PC-9 (cell line): ENCODE data around the gene KRT82. TPM values are rescaled to one million over a fixed set of nuclear protein-coding genes. Genes with fewer than 3 reads are reported as not detected.

ENCODE experiments used
- BruUV-seq: library from RNA; stranded (reverse); fragments of 400-500 nt; replicated peaks from 2 replicates; lab custom pipeline; 2021; lab: Mats Ljungman, UMichigan
- CTCF ChIA-PET: fragments of 300-600 bp; sonication (Branson Sonifier 250); formaldehyde crosslinking; loops from one replicate; lab custom pipeline; 2022; ENCODE audit warnings: antibody characterized with exemption; lab: Charles Lee
- POLR2A ChIA-PET: fragments of 300-600 bp; sonication (Branson Sonifier 250); formaldehyde crosslinking; loops from one replicate; lab custom pipeline; 2022; ENCODE audit warnings: antibody characterized with exemption; ENCODE audit not compliant: unreplicated experiment; lab: Charles Lee
- DNase-seq, 2 experiments: peaks; one replicate each; pipeline versions ENCODE4 v3.0.0 to v3.0.0-alpha.2; 2015 to 2022; ENCODE audit warnings: mixed read lengths in 1 of 2
- H2AFZ ChIP-seq: fragments of 200-600 bp; sonication (generic); 2 replicates; pipeline ENCODE4 v1.8.1; 2017; ENCODE audit warnings: antibody characterized with exemption
- H3F3A ChIP-seq: fragments of 200-600 bp; sonication (generic); 2 replicates; pipeline ENCODE4 v1.8.1; 2017; ENCODE audit warnings: antibody characterized with exemption, mild to moderate bottlenecking, low read depth; ENCODE audit not compliant: insufficient read depth
- H3K27ac ChIP-seq: fragments of 200-600 bp; sonication (generic); 2 replicates; pipeline ENCODE4 v1.6.1; 2016; ENCODE audit warnings: mixed run types
- H3K27me3 ChIP-seq: fragments of 200-600 bp; sonication (generic); 2 replicates; pipeline ENCODE4 v1.6.1; 2016; ENCODE audit warnings: low read depth, mixed run types; ENCODE audit not compliant: insufficient read depth
- H3K36me3 ChIP-seq: fragments of 200-600 bp; sonication (generic); 2 replicates; pipeline ENCODE4 v1.6.1; 2016; ENCODE audit warnings: low read depth, mixed run types
- H3K4me1 ChIP-seq: fragments of 200-600 bp; sonication (generic); replicated peaks from 2 replicates; pipeline ENCODE4 v1.6.1; 2016; ENCODE audit warnings: mixed run types; ENCODE audit not compliant: insufficient read depth
- H3K4me2 ChIP-seq: fragments of 200-600 bp; sonication (generic); 2 replicates; pipeline ENCODE4 v1.6.1; 2017; ENCODE audit warnings: mixed run types
- H3K4me3 ChIP-seq: fragments of 200-600 bp; sonication (generic); 2 replicates; pipeline ENCODE4 v1.6.1; 2016; ENCODE audit warnings: mixed run types
- H3K79me2 ChIP-seq: fragments of 200-600 bp; sonication (generic); 2 replicates; pipeline ENCODE4 v1.6.1; 2017; ENCODE audit warnings: low read depth, mixed run types
- H3K9me2 ChIP-seq: fragments of 200-600 bp; sonication (generic); 2 replicates; pipeline ENCODE4 v1.8.1; 2017; ENCODE audit warnings: mild to moderate bottlenecking; ENCODE audit not compliant: insufficient read depth
- H3K9me3 ChIP-seq: fragments of 200-600 bp; sonication (generic); 2 replicates; pipeline ENCODE4 v1.8.1; 2016; ENCODE audit warnings: low read depth; ENCODE audit not compliant: insufficient read depth
- H4K20me1 ChIP-seq: fragments of 200-600 bp; sonication (generic); 2 replicates; pipeline ENCODE4 v1.8.1; 2017; ENCODE audit not compliant: insufficient read depth
- CTCF ChIP-seq: fragments of 200-600 bp; sonication (generic); conservative IDR thresholded peaks from 2 replicates; pipeline ENCODE4 v1.6.1; 2017; ENCODE audit warnings: mixed run types, antibody characterized with exemption, mild to moderate bottlenecking, moderate library complexity
- EZH2 ChIP-seq: fragments of 200-600 bp; sonication (generic); IDR thresholded peaks from 2 replicates; pipeline ENCODE4 v1.8.0; 2017; ENCODE audit warnings: antibody characterized with exemption, low read depth
- intact Hi-C: fragments of 100-400 bp; cut with micrococcal nuclease; formaldehyde crosslinking; loops from one replicate; pipeline ENCODE4 v1.10.0; 2022; ENCODE audit not compliant: unreplicated experiment
- total RNA-seq: library from RNA; stranded (reverse); gene quantifications from 2 replicates; pipeline ENCODE4 v1.2.3, GENCODE V29; 2021

KRT82 gene
- total RNA-seq, 1 experiment from 2014 or later: not detected

DNA sequence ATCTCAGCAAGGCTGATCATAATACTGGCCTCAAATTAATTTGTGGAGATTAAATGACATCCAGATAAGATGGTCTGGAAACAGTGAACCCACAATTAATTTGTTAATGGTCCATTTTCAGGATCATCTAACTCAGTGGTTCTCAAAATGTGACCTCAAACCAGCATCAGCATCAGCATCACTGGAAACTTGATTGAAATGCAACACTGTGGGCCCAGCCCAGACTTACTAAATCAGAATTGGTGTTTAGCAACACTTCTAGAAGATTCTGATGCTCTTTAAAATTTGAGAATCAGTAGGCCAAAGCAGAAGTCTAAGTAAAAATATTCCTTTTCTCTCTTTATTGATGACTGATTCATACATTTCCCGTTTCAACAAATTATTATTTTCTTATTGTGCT is 10.7 kb upstream of the KRT82 start:
- Histone ChIP-seq H3K27me3 (no peaks in the 10 kb centered on the region), H3K27ac (no peak overlapping the region), H3K4me2 (no peak overlapping the region), H3K9me2 (no peaks in the 10 kb centered on the region), H3K79me2 (no peaks in the 10 kb centered on the region), H3K4me1 (peaks cover 5% of the 10 kb centered on the region), H3F3A (peaks cover 4% of the 10 kb centered on the region; the same call in 1 of the 2 replicates), H3K36me3 (no peaks in the 10 kb centered on the region), H4K20me1 (no peaks in the 10 kb centered on the region), H3K4me3 (no peak overlapping the region), H2AFZ (no peak overlapping the region), H3K9me3 (no peaks in the 10 kb centered on the region)
- intact Hi-C loops: no loop called here
- DNase-seq: no peak
- CTCF ChIA-PET: interaction anchor here (1.5 kb wide), 1 partner anchor 21 kb away, joined by 3 read pairs; no protein-coding TSS in a partner anchor
- POLR2A ChIA-PET: interaction anchor here (0.7 kb wide), 1 partner anchor 80 kb away, joined by 3 read pairs; no protein-coding TSS in a partner anchor
- TF ChIP-seq EZH2 (no peak), CTCF (no peak)
- no TSS peak for BruUV-seq

GRCh38 chr12:52415870-52416750 is 10.0 kb upstream of the KRT82 start:
- peaks cover 5% of the 10 kb centered on the region for H3K4me1 ChIP-seq
- no peak overlapping the region for H2AFZ ChIP-seq
- no peaks in the 10 kb centered on the region for H3K79me2 ChIP-seq
- H3K27ac ChIP-seq: no peak overlapping the region
- H3K9me2 ChIP-seq: no peaks in the 10 kb centered on the region
- ChIA-PET CTCF (interaction anchor here (1.5 kb wide), 1 partner anchor 20 kb away, joined by 3 read pairs; no protein-coding TSS in a partner anchor), POLR2A (no interaction called here)
- intact Hi-C loops: no loop called here
- peak in 1 of 2 experiments; percentile 73 for DNase-seq
- H3K36me3 ChIP-seq: no peaks in the 10 kb centered on the region
- no TSS peak for BruUV-seq
- TF ChIP-seq EZH2: no peak
- no peak for TF ChIP-seq CTCF
- H3K4me3 ChIP-seq: no peak overlapping the region
- no peak overlapping the region for H3K4me2 ChIP-seq
- H3K9me3 ChIP-seq: no peaks in the 10 kb centered on the region
- no peaks in the 10 kb centered on the region for H4K20me1 ChIP-seq
- H3F3A ChIP-seq: peaks cover 4% of the 10 kb centered on the region; the same call in 1 of the 2 replicates
- H3K27me3 ChIP-seq: no peaks in the 10 kb centered on the region

GRCh38 chr12:52414936-52415335 is 8.8 kb upstream of the KRT82 start:
- BruUV-seq: no TSS peak
- H3K4me3 ChIP-seq: no peak overlapping the region
- peaks cover 4% of the 10 kb centered on the region; the same call in 1 of the 2 replicates for H3F3A ChIP-seq
- no peak for DNase-seq
- no peaks in the 10 kb centered on the region for H3K9me2 ChIP-seq
- peaks cover 5% of the 10 kb centered on the region for H3K4me1 ChIP-seq
- CTCF ChIA-PET: no interaction called here
- no peaks in the 10 kb centered on the region for H4K20me1 ChIP-seq
- H3K79me2 ChIP-seq: no peaks in the 10 kb centered on the region
- intact Hi-C loops: no loop called here
- POLR2A ChIA-PET: no interaction called here
- no peaks in the 10 kb centered on the region for H3K9me3 ChIP-seq
- no peak overlapping the region for H2AFZ ChIP-seq
- no peak overlapping the region for H3K27ac ChIP-seq
- TF ChIP-seq CTCF (no peak), EZH2 (no peak)
- H3K36me3 ChIP-seq: no peaks in the 10 kb centered on the region
- H3K27me3 ChIP-seq: no peaks in the 10 kb centered on the region
- no peak overlapping the region for H3K4me2 ChIP-seq
